KMS-11 (cell line): ENCODE results near the gene MB21D2.

Experiments
- H2AFZ ChIP-seq: fragments of 200-600 bp; sonication (generic); 2 replicates; pipeline ENCODE4 v1.6.1; 2016; ENCODE audit warnings: antibody characterized with exemption, mixed run types, low read depth
- H3K27ac ChIP-seq: fragments of 200-600 bp; sonication (generic); 2 replicates; pipeline ENCODE4 v1.6.1; 2016; ENCODE audit warnings: mild to moderate bottlenecking, mixed run types
- H3K27me3 ChIP-seq: fragments of 200-600 bp; sonication (generic); 2 replicates; pipeline ENCODE4 v1.6.1; 2017; ENCODE audit warnings: mild to moderate bottlenecking, low read depth, mixed run types, moderate library complexity; ENCODE audit not compliant: insufficient read depth
- H3K36me3 ChIP-seq: fragments of 200-600 bp; sonication (generic); 2 replicates; pipeline ENCODE4 v1.6.1; 2017; ENCODE audit warnings: mild to moderate bottlenecking, mixed run types; ENCODE audit not compliant: insufficient read depth
- H3K4me1 ChIP-seq: fragments of 200-600 bp; sonication (generic); 2 replicates; pipeline ENCODE4 v1.6.1; 2016; ENCODE audit warnings: mild to moderate bottlenecking, low read depth, mixed run types; ENCODE audit not compliant: poor library complexity, severe bottlenecking
- H3K4me2 ChIP-seq: fragments of 200-600 bp; sonication (generic); 2 replicates; pipeline ENCODE4 v1.7.0; 2016; ENCODE audit warnings: mild to moderate bottlenecking, mixed run types
- H3K4me3 ChIP-seq: fragments of 200-600 bp; sonication (generic); IDR thresholded peaks from 2 replicates; pipeline ENCODE4 v1.6.1; 2017; ENCODE audit warnings: low read depth, low read length, mixed read lengths; ENCODE audit not compliant: insufficient read depth
- H3K79me2 ChIP-seq: fragments of 200-600 bp; sonication (generic); 2 replicates; pipeline ENCODE4 v1.6.1; 2016; ENCODE audit warnings: low read depth, mixed run types; ENCODE audit not compliant: insufficient read depth
- H3K9ac ChIP-seq: fragments of 200-600 bp; sonication (generic); 2 replicates; pipeline ENCODE4 v1.6.1; 2016; ENCODE audit warnings: mild to moderate bottlenecking, mixed run types
- H4K20me1 ChIP-seq: fragments of 200-600 bp; sonication (generic); 2 replicates; pipeline ENCODE4 v1.6.1; 2016; ENCODE audit warnings: mild to moderate bottlenecking, mixed run types; ENCODE audit not compliant: insufficient read depth
- TF ChIP-seq, protein P1 (sequence below): fragments of 200-600 bp; sonication (generic); conservative IDR thresholded peaks from 2 replicates; pipeline ENCODE4 v1.6.1; 2017; ENCODE audit warnings: low read depth, mild to moderate bottlenecking, antibody characterized with exemption, low read length, moderate library complexity, mixed read lengths

Gene MB21D2

DNA sequence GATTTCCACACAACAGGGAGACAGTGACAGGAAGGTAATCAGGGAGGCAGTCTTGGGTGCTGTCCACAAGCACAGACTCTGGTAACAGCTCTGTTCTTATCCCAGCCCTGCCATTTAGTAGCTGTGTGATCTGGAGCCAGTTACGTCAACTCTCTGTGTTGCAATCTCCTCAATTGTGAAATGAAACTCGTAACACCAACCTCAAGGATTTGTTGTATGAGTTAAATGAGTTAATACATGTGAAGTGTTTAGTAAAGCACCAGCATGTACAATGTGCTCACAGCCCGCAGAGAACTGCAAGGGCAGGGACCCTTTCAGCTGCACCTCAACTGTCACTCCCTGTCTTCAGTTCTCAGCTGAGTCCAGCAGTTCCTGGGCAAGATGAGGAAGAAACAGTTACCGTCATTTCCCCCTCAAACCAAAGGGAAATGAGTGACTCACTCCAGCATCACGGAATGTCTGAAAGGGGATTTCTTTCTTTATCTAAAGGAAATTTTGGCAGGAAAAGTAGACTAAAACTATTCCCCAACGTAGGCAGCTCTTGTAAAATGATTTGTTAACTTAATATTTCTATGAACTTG, 39.9 kb upstream of the MB21D2 start:
- no peak overlapping the region for H3K27ac ChIP-seq
- no peaks in the 10 kb centered on the region for H3K79me2 ChIP-seq
- no peak overlapping the region for H3K9ac ChIP-seq
- no peaks in the 10 kb centered on the region for H4K20me1 ChIP-seq
- no peak overlapping the region for H3K4me2 ChIP-seq
- H3K27me3 ChIP-seq = no peaks in the 10 kb centered on the region
- TF ChIP-seq, protein P1, sequence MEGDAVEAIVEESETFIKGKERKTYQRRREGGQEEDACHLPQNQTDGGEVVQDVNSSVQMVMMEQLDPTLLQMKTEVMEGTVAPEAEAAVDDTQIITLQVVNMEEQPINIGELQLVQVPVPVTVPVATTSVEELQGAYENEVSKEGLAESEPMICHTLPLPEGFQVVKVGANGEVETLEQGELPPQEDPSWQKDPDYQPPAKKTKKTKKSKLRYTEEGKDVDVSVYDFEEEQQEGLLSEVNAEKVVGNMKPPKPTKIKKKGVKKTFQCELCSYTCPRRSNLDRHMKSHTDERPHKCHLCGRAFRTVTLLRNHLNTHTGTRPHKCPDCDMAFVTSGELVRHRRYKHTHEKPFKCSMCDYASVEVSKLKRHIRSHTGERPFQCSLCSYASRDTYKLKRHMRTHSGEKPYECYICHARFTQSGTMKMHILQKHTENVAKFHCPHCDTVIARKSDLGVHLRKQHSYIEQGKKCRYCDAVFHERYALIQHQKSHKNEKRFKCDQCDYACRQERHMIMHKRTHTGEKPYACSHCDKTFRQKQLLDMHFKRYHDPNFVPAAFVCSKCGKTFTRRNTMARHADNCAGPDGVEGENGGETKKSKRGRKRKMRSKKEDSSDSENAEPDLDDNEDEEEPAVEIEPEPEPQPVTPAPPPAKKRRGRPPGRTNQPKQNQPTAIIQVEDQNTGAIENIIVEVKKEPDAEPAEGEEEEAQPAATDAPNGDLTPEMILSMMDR = no peak
- no peaks in the 10 kb centered on the region for H3K36me3 ChIP-seq
- no peak overlapping the region for H3K4me3 ChIP-seq
- H3K4me1 ChIP-seq = no peaks in the 10 kb centered on the region
- H2AFZ ChIP-seq = no peak overlapping the region

DNA sequence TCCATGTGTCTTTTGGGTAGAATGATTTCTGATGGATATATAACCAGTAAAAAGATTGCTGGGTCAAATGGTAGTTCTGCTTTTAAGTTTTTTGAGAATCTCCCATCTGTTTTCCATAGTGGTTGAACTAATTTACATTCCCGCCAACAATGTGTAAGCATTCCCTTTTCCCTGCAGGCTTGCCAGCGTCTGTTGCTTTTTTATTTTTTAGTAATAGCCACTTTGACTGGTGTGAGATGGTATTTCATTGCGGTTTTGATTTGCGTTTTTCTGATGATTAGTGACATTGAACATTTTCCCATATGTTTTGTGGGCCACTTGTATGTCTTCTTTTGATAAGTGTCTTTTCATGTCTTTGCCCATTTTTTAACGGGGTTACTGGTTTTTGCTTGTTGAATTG, 36.3 kb upstream of the MB21D2 start:
- H3K27ac ChIP-seq = no peak overlapping the region
- TF ChIP-seq, protein P1 = no peak

DNA sequence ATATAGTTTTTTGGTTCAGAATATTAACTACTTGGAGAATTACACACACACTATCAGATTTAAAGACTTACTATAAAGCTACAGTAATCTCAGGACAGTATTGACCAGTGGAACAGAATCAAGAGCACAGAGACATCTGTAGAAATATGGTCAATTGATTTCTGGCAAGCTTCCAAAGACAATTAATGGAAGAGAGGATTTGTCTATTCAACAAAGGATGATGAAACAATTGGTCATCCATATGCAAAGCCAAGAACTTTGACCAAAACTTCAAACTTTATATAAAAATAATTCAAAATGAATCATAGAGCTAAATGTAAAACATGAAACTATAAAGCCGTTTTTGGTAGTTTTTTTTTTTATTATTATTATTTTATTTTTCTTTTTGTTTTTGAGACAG, 29.8 kb upstream of the MB21D2 start:
- H2AFZ ChIP-seq = no peak overlapping the region
- no peaks in the 10 kb centered on the region for H4K20me1 ChIP-seq
- H3K36me3 ChIP-seq = no peaks in the 10 kb centered on the region
- H3K79me2 ChIP-seq = no peaks in the 10 kb centered on the region
- no peak overlapping the region for H3K27ac ChIP-seq
- no peaks in the 10 kb centered on the region for H3K4me1 ChIP-seq
- no peak overlapping the region for H3K4me2 ChIP-seq
- no peak overlapping the region for H3K4me3 ChIP-seq
- no peaks in the 10 kb centered on the region for H3K27me3 ChIP-seq
- no peak overlapping the region for H3K9ac ChIP-seq
- TF ChIP-seq, protein P1 = no peak

More for the DNA sequence above, 36.3 kb upstream of the MB21D2 start:
- Histone ChIP-seq H3K27me3 (no peaks in the 10 kb centered on the region), H3K36me3 (no peaks in the 10 kb centered on the region), H3K79me2 (no peaks in the 10 kb centered on the region), H3K4me1 (no peaks in the 10 kb centered on the region), H3K4me2 (no peak overlapping the region), H3K4me3 (no peak overlapping the region), H3K9ac (no peak overlapping the region), H2AFZ (no peak overlapping the region), H4K20me1 (no peaks in the 10 kb centered on the region)

DNA sequence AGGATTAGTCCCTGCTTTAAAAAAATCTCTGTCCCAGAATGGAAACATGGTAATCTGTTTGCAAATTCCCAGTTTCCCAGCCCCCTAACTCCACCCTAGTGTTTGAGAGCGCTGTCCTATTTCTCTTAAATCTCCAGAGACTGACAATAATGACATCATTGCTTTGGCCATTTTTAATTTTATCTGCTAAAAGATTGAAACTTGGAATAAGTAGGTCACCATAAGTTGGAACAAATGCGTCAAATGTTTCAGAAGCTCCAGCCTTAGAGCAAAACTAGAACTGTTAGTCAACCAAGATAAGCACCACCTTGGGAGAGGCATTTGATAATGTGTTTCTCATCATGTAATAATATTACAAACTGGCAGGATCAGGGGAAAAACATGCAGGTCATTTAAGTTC, 25.7 kb upstream of the MB21D2 start:
- H4K20me1 ChIP-seq = no peaks in the 10 kb centered on the region
- no peaks in the 10 kb centered on the region for H3K27me3 ChIP-seq
- no peak overlapping the region for H3K27ac ChIP-seq
- no peak overlapping the region for H3K9ac ChIP-seq
- TF ChIP-seq, protein P1 = no peak
- no peaks in the 10 kb centered on the region for H3K79me2 ChIP-seq
- no peaks in the 10 kb centered on the region for H3K4me1 ChIP-seq
- H3K4me2 ChIP-seq = no peak overlapping the region
- no peak overlapping the region for H3K4me3 ChIP-seq
- no peak overlapping the region for H2AFZ ChIP-seq
- H3K36me3 ChIP-seq = no peaks in the 10 kb centered on the region
